ENCODE data around the gene CPM. TPM values are rescaled to one million over a fixed set of nuclear protein-coding genes. Genes with fewer than 3 reads are reported as not detected.
"Not testable (repeated sequence)": the region's sequence is repeated elsewhere in the genome, so short reads cannot be mapped to it uniquely, and the experiment has no call there.

Gene CPM
- total RNA-seq, 1 donor from 2014 or later: 13.4 TPM

- intact Hi-C loops (cut with micrococcal nuclease): loop anchor here (2.0 kb wide), 1 partner anchor 23 kb away; the partner anchor contains the start of gene MDM2
Measured at GRCh38 chr12:68831751-68832503, 101.0 kb downstream of the CPM start.

DNA sequence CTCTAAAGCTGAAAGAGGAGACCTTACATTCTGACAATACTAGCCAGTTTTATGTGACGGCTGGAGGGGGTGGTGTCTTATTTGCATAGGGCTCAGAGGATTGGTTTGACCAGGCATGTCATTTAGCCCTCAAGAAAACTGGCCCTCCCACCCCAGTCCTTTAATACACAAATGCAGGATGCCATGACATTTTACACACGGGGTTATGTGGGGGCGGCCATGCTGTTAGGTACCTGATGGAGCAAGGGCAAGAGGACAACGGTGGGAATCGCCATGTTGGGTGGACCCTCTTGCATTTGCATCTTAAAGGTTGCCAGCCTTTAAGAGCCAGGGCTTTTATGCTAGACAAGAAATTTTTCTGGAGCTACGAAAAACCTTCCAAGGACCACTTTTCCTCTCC, 101.7 kb downstream of the CPM start:
- intact Hi-C loops (cut with micrococcal nuclease): no loop called here

GRCh38 chr12:68828672-68829068, 104.3 kb downstream of the CPM start:
- intact Hi-C loops (cut with micrococcal nuclease): no loop called here

GRCh38 chr12:68827895-68828671, 104.9 kb downstream of the CPM start:
- intact Hi-C loops (cut with micrococcal nuclease): no loop called here

- intact Hi-C loops (cut with micrococcal nuclease): no loop called here
Measured at GRCh38 chr12:68825569-68826217, 107.3 kb downstream of the CPM start.

- intact Hi-C loops (cut with micrococcal nuclease): no loop called here
Measured at GRCh38 chr12:68824597-68825250, 108.2 kb downstream of the CPM start.

DNA sequence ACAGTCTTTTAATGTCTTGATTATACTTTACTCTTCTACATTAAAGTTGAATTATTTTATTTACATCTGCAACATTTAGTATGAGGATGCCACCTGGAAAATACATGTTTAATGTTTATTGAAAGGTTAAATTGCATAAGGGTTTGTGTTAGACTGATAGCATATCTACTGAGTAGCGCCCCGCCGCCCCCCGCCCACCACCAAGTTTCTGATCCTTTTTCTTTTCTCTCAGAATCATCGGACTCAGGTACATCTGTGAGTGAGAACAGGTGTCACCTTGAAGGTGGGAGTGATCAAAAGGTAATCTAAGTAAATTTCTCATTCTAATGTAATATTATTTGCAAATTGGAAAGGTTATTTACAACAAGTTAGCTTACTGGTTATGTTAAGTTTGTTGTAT, 108.8 kb downstream of the CPM start:
- intact Hi-C loops (cut with micrococcal nuclease): no loop called here

DNA sequence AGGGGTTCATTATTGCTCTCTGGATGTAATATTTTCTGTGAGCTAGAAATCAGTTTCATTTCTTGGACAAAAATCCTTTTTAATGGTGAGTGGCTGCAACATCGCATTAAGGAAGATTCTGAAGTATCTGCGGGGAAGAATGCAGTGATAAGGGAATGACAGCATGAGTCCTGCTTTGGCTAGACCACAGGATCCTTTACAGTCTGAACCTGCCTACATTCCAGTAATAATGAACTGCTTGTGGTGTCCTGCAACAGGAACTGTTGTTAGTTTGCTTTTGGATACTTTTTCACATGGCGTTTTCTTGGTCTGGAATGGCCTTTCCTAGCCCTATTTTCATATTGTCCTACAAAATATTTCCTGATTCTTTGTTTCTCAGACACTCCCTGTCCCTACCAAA, 109.3 kb downstream of the CPM start:
- intact Hi-C loops (cut with micrococcal nuclease): no loop called here

DNA sequence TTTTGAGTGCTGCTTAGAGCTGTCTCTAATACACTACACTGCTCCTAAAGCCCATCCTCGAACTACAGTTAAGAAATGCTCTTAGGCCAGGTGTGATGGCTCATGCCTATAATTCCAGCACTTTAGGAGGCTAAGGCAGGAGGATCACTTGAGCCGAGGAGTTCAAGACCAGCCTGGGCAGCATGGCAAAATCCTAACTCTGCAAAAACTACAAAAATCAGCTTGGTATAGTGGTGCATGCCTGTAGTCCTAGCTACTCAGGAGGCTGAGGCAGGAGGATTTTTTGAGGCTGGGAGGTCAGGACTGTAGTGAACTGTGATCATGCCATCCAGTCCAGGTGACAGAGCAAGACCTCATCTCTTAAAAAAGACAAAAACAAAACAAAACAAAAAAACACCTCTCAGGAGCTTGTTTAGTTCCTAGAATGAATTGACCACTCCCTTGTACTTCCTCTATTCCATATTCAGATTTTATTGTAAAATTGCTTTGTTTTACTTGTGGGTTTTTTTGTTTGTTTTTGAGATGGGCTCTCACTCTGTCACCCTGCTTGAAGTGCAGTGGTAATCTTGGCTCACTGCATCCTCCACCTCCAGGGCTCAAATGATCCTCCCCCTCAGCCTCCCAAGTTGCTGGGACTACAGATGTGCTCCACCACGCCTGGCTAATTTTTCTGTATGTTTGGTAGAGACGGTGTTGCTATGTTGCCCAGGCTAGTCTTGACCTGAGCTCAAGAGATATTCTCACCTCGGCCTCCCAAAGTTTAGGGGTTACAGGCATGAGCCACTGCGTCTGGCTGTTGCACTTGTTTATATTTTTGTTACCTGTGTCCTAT, 111.4 kb downstream of the CPM start:
- intact Hi-C loops (cut with micrococcal nuclease): no loop called here

- intact Hi-C loops (cut with micrococcal nuclease): not testable (repeated sequence)
Measured at GRCh38 chr12:68819481-68819880, 113.5 kb downstream of the CPM start.

DNA sequence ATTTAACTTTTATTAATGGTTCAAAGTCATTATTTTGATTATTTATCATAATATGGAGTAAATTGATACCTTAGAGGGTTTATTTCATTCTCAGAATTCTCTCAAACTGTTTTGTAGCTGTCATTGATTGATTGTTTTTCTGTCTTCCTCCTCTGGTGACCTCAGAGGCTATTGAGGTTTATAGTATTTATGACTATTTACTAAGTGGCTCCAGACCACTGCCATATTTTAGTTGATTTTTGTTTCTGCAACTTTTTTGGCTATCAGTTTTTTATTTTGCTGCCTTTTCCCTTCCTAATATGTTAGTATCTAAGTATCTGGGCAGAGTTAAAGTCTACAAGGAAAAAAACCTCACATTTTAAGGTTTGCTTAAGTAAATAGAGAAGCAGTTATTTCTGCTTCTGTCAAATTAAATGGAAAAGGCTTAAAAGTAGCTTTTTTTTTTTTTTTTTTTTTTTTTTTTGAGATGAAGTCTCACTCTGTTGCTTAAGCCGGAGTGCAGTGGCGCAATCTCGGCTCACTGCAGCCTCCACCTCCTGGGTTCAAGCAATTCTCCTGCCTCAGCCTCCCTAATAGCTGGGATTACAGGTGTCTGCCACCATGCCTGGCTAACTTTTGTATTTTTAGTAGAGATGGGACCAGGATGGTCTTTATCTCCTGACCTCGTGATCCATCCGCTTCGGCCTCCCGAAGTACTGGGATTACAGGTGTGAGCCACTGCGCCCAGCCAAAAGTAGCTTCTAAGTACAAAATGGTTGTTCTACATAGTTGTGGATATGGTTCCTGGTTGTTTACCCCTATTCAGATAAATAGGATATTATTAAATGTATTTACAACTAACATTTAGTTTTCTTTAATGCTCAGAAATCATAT, 116.8 kb downstream of the CPM start:
- intact Hi-C loops (cut with micrococcal nuclease): no loop called here

- intact Hi-C loops (cut with micrococcal nuclease): no loop called here
Measured at GRCh38 chr12:68815232-68815927, 117.6 kb downstream of the CPM start.

DNA sequence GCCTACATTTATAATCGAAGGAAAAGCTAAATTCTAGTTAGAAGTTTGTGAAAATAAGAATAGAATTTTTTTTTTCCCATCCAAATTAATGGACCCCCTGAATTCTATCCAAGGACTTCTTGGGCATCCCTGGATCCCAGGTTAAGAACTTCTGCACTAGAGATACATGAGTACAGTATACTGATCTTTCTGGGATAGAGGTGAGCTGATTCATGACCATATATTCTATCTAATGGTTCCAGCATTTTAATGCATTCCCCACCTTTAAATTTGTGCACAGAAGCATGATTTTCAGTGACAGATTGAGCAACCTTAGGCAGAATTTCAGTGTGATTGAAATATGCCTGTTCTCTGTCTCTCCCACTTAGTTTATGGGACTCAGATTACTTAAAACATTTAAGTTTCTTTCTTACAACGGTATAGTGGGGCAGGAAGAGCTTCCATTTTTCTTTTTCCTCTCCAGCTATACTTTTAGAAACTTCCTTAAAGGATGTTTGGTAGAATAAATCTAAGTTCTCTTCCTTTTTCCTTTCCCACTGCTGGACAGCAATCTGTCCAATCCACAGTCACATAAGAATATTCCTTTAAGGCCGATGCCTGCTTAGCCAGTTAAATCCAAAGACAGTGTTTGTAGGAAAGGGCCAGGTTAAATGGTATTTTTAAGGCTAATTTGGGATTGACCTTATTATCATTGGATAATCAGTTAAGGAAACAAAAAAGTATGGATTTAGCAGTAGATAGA, 118.3 kb downstream of the CPM start:
- intact Hi-C loops (cut with micrococcal nuclease): no loop called here

- intact Hi-C loops (cut with micrococcal nuclease): no loop called here
Measured at GRCh38 chr12:68813242-68813593, 119.8 kb downstream of the CPM start.

GRCh38 chr12:68812553-68813241, 120.3 kb downstream of the CPM start:
- intact Hi-C loops (cut with micrococcal nuclease): no loop called here

DNA sequence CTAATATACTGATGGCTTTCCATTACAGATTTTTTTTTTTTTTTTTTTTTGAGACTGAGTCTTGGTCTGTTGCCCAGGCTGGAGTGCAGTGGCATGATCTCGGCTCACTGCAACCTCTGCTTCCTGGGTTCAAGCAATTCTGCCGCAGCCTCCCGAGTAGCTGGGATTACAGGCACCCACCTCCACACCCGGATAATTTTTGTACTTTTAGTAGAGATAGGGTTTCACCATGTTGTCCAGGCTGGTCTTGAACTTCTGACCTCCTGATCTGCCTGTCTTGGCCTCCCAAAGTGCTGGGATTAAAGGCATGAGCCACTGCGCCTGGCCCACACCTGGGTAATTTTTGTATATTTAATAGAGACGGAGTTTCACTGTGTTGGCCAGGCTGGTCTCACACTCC, 121.4 kb downstream of the CPM start:
- intact Hi-C loops (cut with micrococcal nuclease): not testable (repeated sequence)

- intact Hi-C loops (cut with micrococcal nuclease): not testable (repeated sequence)
Measured at GRCh38 chr12:68810027-68810389, 123.0 kb downstream of the CPM start.
